IgD-negative memory B cell (primary cell): ENCODE measurements around the gene CAPS2. TPM values are rescaled to one million over a fixed set of nuclear protein-coding genes. Genes with fewer than 3 reads are reported as not detected.
"Not testable (repeated sequence)": the region's sequence is repeated elsewhere in the genome, so short reads cannot be mapped to it uniquely, and the experiment has no call there.

Experiments used
- H3K27ac Mint-ChIP-seq, 3 donors: one replicate each; pipeline ENCODE4 v1.8.0; 2020 to 2022; ENCODE audit warnings: mild to moderate bottlenecking in 3 of 3, mixed read lengths in 3 of 3, moderate library complexity in 1 of 3
- H3K27me3 Mint-ChIP-seq: one replicate; pipeline ENCODE4 v1.8.0; 2021; ENCODE audit warnings: mixed read lengths
- H3K36me3 Mint-ChIP-seq: one replicate; pipeline ENCODE4 v1.8.0; 2020; ENCODE audit warnings: mild to moderate bottlenecking, mixed read lengths
- H3K4me1 Mint-ChIP-seq, 3 donors: one replicate each; pipeline ENCODE4 v1.8.0; 2020 to 2022; ENCODE audit warnings: mixed read lengths in 3 of 3, mild to moderate bottlenecking in 1 of 3
- H3K4me3 Mint-ChIP-seq, 4 donors: one replicate each; pipeline ENCODE4 v1.8.0; 2020 to 2022; ENCODE audit warnings: mild to moderate bottlenecking in 4 of 4, mixed read lengths in 4 of 4, moderate library complexity in 3 of 4
- H3K9me3 Mint-ChIP-seq, 3 donors: one replicate each; pipeline ENCODE4 v1.8.0; 2020 to 2021; ENCODE audit warnings: mixed read lengths in 3 of 3, mild to moderate bottlenecking in 1 of 3
- polyA plus RNA-seq: library from polyadenylated mRNA; unstranded; fragments of 300-500 nt; fragmentation: Illumina TruSeq; gene quantifications from one replicate; pipeline ENCODE4 v1.2.3, GENCODE V29; 2021

CAPS2 gene
- 1.5 TPM for polyA plus RNA-seq

GRCh38 chr12:75329918-75330826, at the start of gene CAPS2:
Gene CAPS2, minus strand, starts transcription at chr12:75330324. Its CDS starts 3,826 bp downstream, at chr12:75326498.
- H3K36me3 Mint-ChIP-seq: no peaks in the 10 kb centered on the region
- H3K9me3 Mint-ChIP-seq: no peaks in the 10 kb centered on the region
- H3K27me3 Mint-ChIP-seq: peaks cover 29% of the 10 kb centered on the region
- H3K4me3 Mint-ChIP-seq: peak within 1 kb of the TSS; percentile 87 to 97 (median 90)
- peaks cover 5 to 14% (median 7%) of the 10 kb centered on the region in 3 donors for H3K4me1 Mint-ChIP-seq
- H3K27ac Mint-ChIP-seq: peak within 1 kb of the TSS in 2 of 3 donors; percentile 9 to 80

DNA sequence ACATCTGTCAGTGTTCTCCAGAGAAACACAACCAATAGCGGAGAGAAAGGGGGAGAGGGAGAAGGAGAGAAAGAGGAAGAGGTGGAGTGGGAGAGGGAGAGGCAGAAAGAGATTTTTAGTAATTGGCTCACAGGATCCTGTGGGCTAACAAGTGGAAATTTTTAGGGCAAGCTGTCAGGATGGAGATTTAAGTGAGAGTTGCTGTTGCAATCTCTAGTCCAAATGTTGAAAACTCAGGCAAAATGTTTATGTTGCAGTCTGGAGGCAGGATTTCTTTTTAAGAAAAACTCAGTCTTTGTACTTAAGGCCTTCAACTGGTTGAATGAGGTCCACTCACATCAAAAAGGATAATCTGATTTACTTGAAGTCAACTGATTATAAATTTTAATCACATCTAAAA, 48.2 kb upstream of the CAPS2 start:
- H3K9me3 Mint-ChIP-seq: no peaks in the 10 kb centered on the region
- H3K27ac Mint-ChIP-seq: no peak overlapping the region
- H3K4me3 Mint-ChIP-seq: no peak overlapping the region
- H3K4me1 Mint-ChIP-seq: peaks cover 0 to 3% (median 0%) of the 10 kb centered on the region in 3 donors
- no peaks in the 10 kb centered on the region for H3K27me3 Mint-ChIP-seq
- peaks cover 12% of the 10 kb centered on the region for H3K36me3 Mint-ChIP-seq

GRCh38 chr12:75374971-75375370, 44.8 kb upstream of the CAPS2 start:
- no peak overlapping the region for H3K4me3 Mint-ChIP-seq
- no peaks in the 10 kb centered on the region for H3K4me1 Mint-ChIP-seq
- no peaks in the 10 kb centered on the region for H3K9me3 Mint-ChIP-seq
- no peak overlapping the region for H3K27ac Mint-ChIP-seq
- H3K27me3 Mint-ChIP-seq: no peaks in the 10 kb centered on the region
- H3K36me3 Mint-ChIP-seq: peaks cover 8% of the 10 kb centered on the region

- Mint-ChIP-seq H3K27me3 (no peaks in the 10 kb centered on the region), H3K36me3 (peaks cover 1% of the 10 kb centered on the region), H3K9me3 (no peaks in the 10 kb centered on the region), H3K27ac (no peak overlapping the region), H3K4me3 (no peak overlapping the region), H3K4me1 (peaks cover 0 to 4% (median 2%) of the 10 kb centered on the region in 3 donors)
Observed at GRCh38 chr12:75366629-75367028, 36.5 kb upstream of the CAPS2 start.

DNA sequence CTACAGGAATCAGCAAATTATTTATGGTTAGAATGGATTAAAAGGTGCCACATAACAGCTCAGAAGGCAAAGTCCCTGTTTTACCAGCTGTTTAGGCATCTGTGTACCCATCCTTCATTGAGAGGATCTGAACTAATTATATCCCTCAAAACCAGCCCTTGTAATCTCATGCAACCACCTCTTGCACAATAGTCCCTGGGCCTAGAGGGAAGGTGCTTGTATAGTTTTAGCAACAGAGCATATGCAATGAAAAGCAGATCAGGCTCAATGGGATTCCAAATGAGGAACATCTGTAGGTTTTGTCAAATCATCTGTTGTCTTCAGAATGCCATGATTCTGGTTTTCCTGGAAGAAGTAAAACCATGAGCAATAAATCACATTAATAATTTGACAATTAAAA, 34.8 kb upstream of the CAPS2 start:
- H3K27ac Mint-ChIP-seq: no peak overlapping the region
- H3K36me3 Mint-ChIP-seq: peaks cover 5% of the 10 kb centered on the region
- H3K4me3 Mint-ChIP-seq: no peak overlapping the region
- peaks cover 0 to 10% (median 7%) of the 10 kb centered on the region in 3 donors for H3K4me1 Mint-ChIP-seq
- H3K27me3 Mint-ChIP-seq: no peaks in the 10 kb centered on the region
- peaks cover 2 to 10% (median 3%) of the 10 kb centered on the region in 3 donors for H3K9me3 Mint-ChIP-seq

- H3K9me3 Mint-ChIP-seq: peaks cover 2 to 11% (median 3%) of the 10 kb centered on the region in 3 donors
- H3K27ac Mint-ChIP-seq: no peak overlapping the region
- H3K4me1 Mint-ChIP-seq: peaks cover 0 to 8% (median 6%) of the 10 kb centered on the region in 3 donors
- H3K27me3 Mint-ChIP-seq: no peaks in the 10 kb centered on the region
- H3K4me3 Mint-ChIP-seq: no peak overlapping the region
- H3K36me3 Mint-ChIP-seq: peaks cover 5% of the 10 kb centered on the region
Observed at GRCh38 chr12:75361408-75361807, 31.3 kb upstream of the CAPS2 start.

DNA sequence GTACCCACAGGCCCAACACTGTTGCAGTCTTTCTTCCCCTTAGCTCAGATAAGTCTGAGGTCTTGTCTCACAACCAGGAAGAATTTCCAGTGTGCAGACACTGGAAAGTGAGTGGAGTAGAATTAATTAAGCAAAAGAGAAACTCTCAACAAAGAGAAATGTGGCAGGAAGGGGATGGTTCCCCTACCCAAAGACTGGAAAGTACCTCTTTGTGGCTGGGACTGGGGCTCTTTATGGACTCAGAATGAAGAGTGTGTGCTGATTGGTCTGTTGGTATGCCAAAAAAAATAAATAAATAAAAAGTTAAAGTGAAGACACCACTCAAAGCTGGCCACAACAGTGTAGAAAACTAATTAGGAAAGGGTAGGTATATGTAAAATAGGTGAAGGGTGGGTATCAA, 30.8 kb upstream of the CAPS2 start:
- peaks cover 0 to 8% (median 4%) of the 10 kb centered on the region in 3 donors for H3K4me1 Mint-ChIP-seq
- peaks cover 5% of the 10 kb centered on the region for H3K36me3 Mint-ChIP-seq
- H3K9me3 Mint-ChIP-seq: peaks cover 2 to 11% (median 3%) of the 10 kb centered on the region in 3 donors
- no peak overlapping the region for H3K27ac Mint-ChIP-seq
- no peak overlapping the region for H3K4me3 Mint-ChIP-seq
- no peaks in the 10 kb centered on the region for H3K27me3 Mint-ChIP-seq

GRCh38 chr12:75354011-75354410, 23.9 kb upstream of the CAPS2 start:
- Mint-ChIP-seq H3K9me3 (peaks cover 8 to 14% (median 13%) of the 10 kb centered on the region in 3 donors), H3K27ac (peak overlapping the region in 1 of 3 donors; percentile 36), H3K4me1 (peaks cover 0 to 1% (median 0%) of the 10 kb centered on the region in 3 donors), H3K4me3 (no peak overlapping the region), H3K27me3 (no peaks in the 10 kb centered on the region), H3K36me3 (no peaks in the 10 kb centered on the region)

DNA sequence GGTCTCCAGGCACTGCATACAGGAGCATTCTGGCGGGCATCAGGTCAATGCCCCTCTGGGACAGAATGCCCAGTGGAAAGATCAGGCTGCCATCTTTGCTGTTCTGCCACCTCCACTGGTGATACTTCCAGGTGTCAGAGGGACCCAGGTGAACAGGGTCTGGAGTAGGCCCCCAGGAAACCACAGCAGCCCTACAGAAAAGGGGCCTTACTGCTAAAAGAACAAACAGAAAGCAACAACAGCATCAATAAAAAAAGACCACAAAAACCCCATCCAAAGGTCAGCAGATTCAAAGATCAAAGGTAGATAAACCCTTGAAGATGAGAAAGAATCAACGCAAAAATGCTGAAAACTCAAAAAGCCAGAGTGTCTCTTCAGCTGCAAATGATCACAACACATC, 20.3 kb upstream of the CAPS2 start:
- Mint-ChIP-seq H3K4me1 (peaks cover 0 to 1% (median 0%) of the 10 kb centered on the region in 3 donors), H3K27ac (no peak overlapping the region), H3K27me3 (peaks cover 1% of the 10 kb centered on the region), H3K36me3 (peaks cover under 1% of the 10 kb centered on the region), H3K4me3 (no peak overlapping the region), H3K9me3 (peaks cover 8 to 14% (median 13%) of the 10 kb centered on the region in 3 donors)

DNA sequence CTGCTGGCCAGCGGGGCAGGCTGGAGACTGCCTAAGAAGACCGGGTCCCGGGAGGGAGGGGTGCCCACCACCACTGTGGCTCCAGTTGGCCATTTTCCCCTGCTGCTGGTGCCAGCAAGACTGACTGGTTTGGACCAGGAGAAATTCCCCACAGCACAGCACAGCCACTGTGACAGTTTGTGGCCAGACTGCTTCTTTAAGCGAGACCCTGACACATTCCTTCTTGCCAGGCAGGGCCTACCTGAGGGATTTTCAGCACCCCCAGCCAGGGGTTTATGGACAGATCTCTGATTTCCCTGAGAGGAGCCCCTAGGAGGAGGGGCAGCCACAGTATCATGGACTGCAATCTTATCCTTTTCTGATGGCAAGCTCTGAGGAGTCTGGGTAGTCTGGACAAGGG, 19.8 kb upstream of the CAPS2 start:
- Mint-ChIP-seq H3K4me3 (no peak overlapping the region), H3K9me3 (peaks cover 5 to 12% (median 10%) of the 10 kb centered on the region in 3 donors), H3K27me3 (peaks cover 1% of the 10 kb centered on the region), H3K36me3 (peaks cover 2% of the 10 kb centered on the region), H3K4me1 (peaks cover 0 to 1% (median 0%) of the 10 kb centered on the region in 3 donors), H3K27ac (no peak overlapping the region)

DNA sequence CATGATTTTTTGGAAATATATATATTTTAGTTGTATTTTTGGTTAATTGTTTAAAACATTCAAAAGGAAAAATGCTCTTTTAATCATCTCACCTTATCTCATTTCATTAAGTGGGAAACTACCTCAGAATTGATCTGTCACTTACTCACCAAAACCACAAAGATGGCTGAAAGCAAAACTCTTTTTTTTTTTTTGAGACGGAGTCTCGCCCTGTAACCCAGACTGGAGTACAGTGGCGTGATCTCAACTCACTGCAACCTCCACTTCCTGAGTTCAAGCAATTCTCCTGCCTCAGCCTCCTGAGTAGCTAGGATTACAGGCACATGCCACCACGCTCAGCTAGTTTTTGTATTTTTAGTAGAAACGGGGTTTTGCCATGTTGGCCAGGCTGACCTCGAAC, 16.1 kb upstream of the CAPS2 start:
- not testable (repeated sequence) for H3K27me3 Mint-ChIP-seq, H3K4me1 Mint-ChIP-seq, H3K4me3 Mint-ChIP-seq, H3K36me3 Mint-ChIP-seq, H3K27ac Mint-ChIP-seq, H3K9me3 Mint-ChIP-seq

GRCh38 chr12:75345531-75345930, 15.4 kb upstream of the CAPS2 start:
- Mint-ChIP-seq H3K27me3 (peaks cover 1% of the 10 kb centered on the region), H3K4me3 (no peak overlapping the region), H3K9me3 (no peaks in the 10 kb centered on the region), H3K4me1 (no peaks in the 10 kb centered on the region), H3K36me3 (peaks cover 2% of the 10 kb centered on the region), H3K27ac (no peak overlapping the region)

- peaks cover 0 to 2% (median 0%) of the 10 kb centered on the region in 3 donors for H3K4me1 Mint-ChIP-seq
Observed at GRCh38 chr12:75341873-75342272, 11.7 kb upstream of the CAPS2 start.

GRCh38 chr12:75337905-75338304, 7.8 kb upstream of the CAPS2 start:
- Mint-ChIP-seq H3K4me3 (no peak overlapping the region), H3K27ac (no peak overlapping the region), H3K9me3 (no peaks in the 10 kb centered on the region), H3K36me3 (peaks cover 2% of the 10 kb centered on the region), H3K4me1 (peaks cover 0 to 9% (median 3%) of the 10 kb centered on the region in 3 donors), H3K27me3 (peaks cover 9% of the 10 kb centered on the region)

More at GRCh38 chr12:75341873-75342272, 11.7 kb upstream of the CAPS2 start:
- H3K27me3 Mint-ChIP-seq: peaks cover under 1% of the 10 kb centered on the region
- H3K27ac Mint-ChIP-seq: no peak overlapping the region
- no peak overlapping the region for H3K4me3 Mint-ChIP-seq
- peaks cover 3% of the 10 kb centered on the region for H3K36me3 Mint-ChIP-seq
- H3K9me3 Mint-ChIP-seq: no peaks in the 10 kb centered on the region

DNA sequence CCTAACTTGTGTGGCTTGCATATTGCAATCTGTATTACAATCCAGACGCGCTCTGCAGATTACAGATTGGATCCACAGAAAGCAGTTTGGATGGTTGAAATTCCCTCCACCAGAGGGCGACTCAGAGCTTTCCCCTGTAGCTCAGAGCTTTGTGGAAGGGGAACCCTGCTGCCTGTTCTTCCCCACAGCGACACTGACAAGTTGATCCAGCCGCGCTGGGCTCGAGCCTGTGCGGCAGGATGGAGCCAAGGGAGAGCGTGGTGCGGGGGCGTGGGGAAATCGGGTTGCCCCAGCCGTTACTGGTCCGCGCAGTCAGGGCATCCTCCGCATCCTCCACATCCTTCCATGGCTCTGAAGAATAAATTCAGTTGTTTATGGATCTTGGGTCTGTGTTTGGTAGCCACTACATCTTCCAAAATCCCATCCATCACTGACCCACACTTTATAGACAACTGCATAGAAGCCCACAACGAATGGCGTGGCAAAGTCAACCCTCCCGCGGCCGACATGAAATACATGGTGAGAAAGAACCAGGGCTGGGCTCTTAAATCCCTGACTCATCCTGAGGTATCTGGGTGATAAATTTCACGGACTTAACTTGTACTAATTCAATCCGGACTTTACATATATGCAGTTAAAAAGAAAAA, 4.4 kb upstream of the CAPS2 start, which contains the start of gene GLIPR1L1:
Gene GLIPR1L1 (plus strand): TSS at position 287 of the 647 bp plus-strand sequence. CDS start 59 bp downstream, at position 346.
- H3K4me3 Mint-ChIP-seq: peak within 1 kb of the TSS; percentile 8 to 72 (median 63)
- peaks cover 2% of the 10 kb centered on the region for H3K36me3 Mint-ChIP-seq
- peaks cover 4 to 16% (median 4%) of the 10 kb centered on the region in 3 donors for H3K4me1 Mint-ChIP-seq
- H3K27me3 Mint-ChIP-seq: peaks cover 20% of the 10 kb centered on the region
- no peak within 1 kb of the TSS for H3K27ac Mint-ChIP-seq
- no peaks in the 10 kb centered on the region for H3K9me3 Mint-ChIP-seq
